GM21367 (cell line): Measurements from ENCODE around the gene PRXL2A.
"Not testable (repeated sequence)": the region's sequence is repeated elsewhere in the genome, so short reads cannot be mapped to it uniquely, and the experiment has no call there.

ENCODE experiments used
- ATAC-seq: cut with Tn5 transposase; IDR thresholded peaks from one replicate; pipeline ENCODE4 v1.9.1; 2021; ENCODE audit not compliant: unreplicated experiment

Gene PRXL2A

GRCh38 chr10:80408242-80409101 is at the start of gene PRXL2A:
Gene PRXL2A, plus strand, starts transcription at chr10:80408551. Its CDS starts 11,917 bp downstream, at chr10:80420468.
- ATAC-seq = peak; percentile 92

- ATAC-seq = not testable (repeated sequence)
These were observed 49.4 kb upstream of the PRXL2A start for GRCh38 chr10:80358925-80359324.

- no peak for ATAC-seq
These were observed 48.7 kb upstream of the PRXL2A start for GRCh38 chr10:80359644-80360043.

GRCh38 chr10:80365510-80365909 is 42.8 kb upstream of the PRXL2A start:
- no peak for ATAC-seq

- no peak for ATAC-seq
These were observed 36.9 kb upstream of the PRXL2A start for GRCh38 chr10:80371467-80371866.

GRCh38 chr10:80372675-80373074 is 35.7 kb upstream of the PRXL2A start:
- no peak for ATAC-seq

GRCh38 chr10:80373502-80373901 is 34.8 kb upstream of the PRXL2A start:
- ATAC-seq = no peak

- ATAC-seq = no peak
These were observed 28.6 kb upstream of the PRXL2A start for GRCh38 chr10:80379701-80380100.

GRCh38 chr10:80380185-80380584 is 28.2 kb upstream of the PRXL2A start:
- no peak for ATAC-seq

GRCh38 chr10:80382989-80383388 is 25.4 kb upstream of the PRXL2A start:
- ATAC-seq = peak; percentile 61

- no peak for ATAC-seq
These were observed 17.6 kb upstream of the PRXL2A start for GRCh38 chr10:80390740-80391139.

- ATAC-seq = no peak
These were observed 16.1 kb upstream of the PRXL2A start for GRCh38 chr10:80392250-80392649.

GRCh38 chr10:80394358-80394916 is 13.9 kb upstream of the PRXL2A start:
- no peak for ATAC-seq

GRCh38 chr10:80397014-80397413 is 11.3 kb upstream of the PRXL2A start:
- no peak for ATAC-seq

GRCh38 chr10:80400136-80400804 is 8.1 kb upstream of the PRXL2A start:
- no peak for ATAC-seq

- ATAC-seq = no peak
These were observed 3.3 kb upstream of the PRXL2A start for GRCh38 chr10:80405035-80405434.

- ATAC-seq = no peak
These were observed 2.7 kb upstream of the PRXL2A start for GRCh38 chr10:80405626-80406025.

- no peak for ATAC-seq
These were observed 2.1 kb upstream of the PRXL2A start for GRCh38 chr10:80406204-80406603.

GRCh38 chr10:80407812-80408241 is 524 bp upstream of the PRXL2A start:
- peak; percentile 25 for ATAC-seq

GRCh38 chr10:80409121-80409520 is 770 bp downstream of the PRXL2A start:
- no peak for ATAC-seq

- ATAC-seq = no peak
These were observed 1.8 kb downstream of the PRXL2A start for GRCh38 chr10:80410122-80410521.

GRCh38 chr10:80410578-80411145 is 2.3 kb downstream of the PRXL2A start:
- no peak for ATAC-seq
